Subcutaneous abdominal adipose tissue (tissue), 5 donors: ENCODE measurements around the gene PLEKHG5.

ENCODE experiments used
- H3K27ac ChIP-seq: one replicate; pipeline ENCODE4 v1.7.0; 2013; ENCODE audit warnings: low read depth, mild to moderate bottlenecking, inconsistent platforms, low read length, moderate library complexity
- H3K27me3 ChIP-seq, 5 donors: one replicate each; pipeline ENCODE4 v1.7.0; 2013; ENCODE audit warnings: low read length in 5 of 5, inconsistent platforms in 1 of 5; ENCODE audit not compliant: control insufficient read depth in 5 of 5, insufficient read depth in 4 of 5
- H3K36me3 ChIP-seq, 5 donors: one replicate each; pipeline ENCODE4 v1.7.0; 2013; ENCODE audit warnings: low read length in 5 of 5; ENCODE audit not compliant: control insufficient read depth in 5 of 5, insufficient read depth in 5 of 5
- H3K4me1 ChIP-seq, 5 donors: one replicate each; pipeline ENCODE4 v1.7.0; 2013; ENCODE audit warnings: low read length in 5 of 5, mild to moderate bottlenecking in 3 of 5, moderate library complexity in 1 of 5; ENCODE audit not compliant: control insufficient read depth in 5 of 5, insufficient read depth in 5 of 5
- H3K4me3 ChIP-seq, 5 donors: one replicate each; pipeline ENCODE4 v1.7.0; 2013; ENCODE audit warnings: low read length in 5 of 5, low read depth in 1 of 5
- H3K9ac ChIP-seq, 5 donors: one replicate each; pipeline ENCODE4 v1.7.0; 2013; ENCODE audit warnings: low read length in 5 of 5, mild to moderate bottlenecking in 4 of 5, moderate library complexity in 3 of 5
- H3K9me3 ChIP-seq, 5 donors: one replicate each; pipeline ENCODE4 v1.7.0; 2013; ENCODE audit warnings: low read length in 5 of 5; ENCODE audit not compliant: control insufficient read depth in 5 of 5
- donor health status: healthy.
- donor health status: healthy.
- donor health status: healthy.
- donor health status: healthy.
- donor health status: healthy.

PLEKHG5 gene

GRCh38 chr1:6473974-6474814, 17.3 kb downstream of the PLEKHG5 start:
- Histone ChIP-seq H3K9ac (no peak overlapping the region), H3K27ac (no peak overlapping the region), H3K9me3 (no peaks in the 10 kb centered on the region), H3K27me3 (no peaks in the 10 kb centered on the region), H3K4me1 (no peaks in the 10 kb centered on the region), H3K36me3 (peaks cover 0 to 67% (median 58%) of the 10 kb centered on the region in 5 donors), H3K4me3 (no peak overlapping the region)

DNA sequence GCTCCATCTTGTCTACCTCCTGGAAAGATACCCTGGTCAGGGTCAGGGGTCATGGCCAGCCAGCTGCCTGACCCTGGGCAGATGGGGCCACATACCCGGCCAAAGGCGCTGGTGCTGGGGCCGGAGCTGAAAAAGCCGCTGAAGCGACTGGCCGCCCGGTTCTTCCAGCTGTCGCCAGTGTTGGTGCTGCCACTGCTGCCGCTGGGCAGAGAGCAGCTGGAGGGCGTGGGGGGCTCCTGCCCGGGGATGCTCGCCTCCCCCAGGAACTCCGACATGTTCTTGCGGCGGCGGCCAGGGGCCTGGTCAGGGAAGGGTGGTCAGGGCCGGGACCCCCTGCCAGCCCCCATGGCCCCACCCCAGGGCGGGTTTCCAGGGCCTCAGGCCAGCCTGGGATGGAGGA, 18.3 kb downstream of the PLEKHG5 start:
- peaks cover 0 to 78% (median 69%) of the 10 kb centered on the region in 5 donors for H3K36me3 ChIP-seq
- H3K27ac ChIP-seq, result no peak overlapping the region
- no peak overlapping the region for H3K9ac ChIP-seq
- no peaks in the 10 kb centered on the region for H3K9me3 ChIP-seq
- H3K4me1 ChIP-seq, result no peaks in the 10 kb centered on the region
- no peak overlapping the region for H3K4me3 ChIP-seq
- H3K27me3 ChIP-seq, result no peaks in the 10 kb centered on the region

- H3K36me3 ChIP-seq, result peaks cover 0 to 81% (median 75%) of the 10 kb centered on the region in 5 donors
- H3K9me3 ChIP-seq, result no peaks in the 10 kb centered on the region
- no peak overlapping the region for H3K27ac ChIP-seq
- no peak overlapping the region for H3K9ac ChIP-seq
- no peak overlapping the region for H3K4me3 ChIP-seq
- H3K4me1 ChIP-seq, result no peaks in the 10 kb centered on the region
- H3K27me3 ChIP-seq, result no peaks in the 10 kb centered on the region
These were observed 19.1 kb downstream of the PLEKHG5 start for GRCh38 chr1:6472391-6472790.

- Histone ChIP-seq H3K4me3 (no peak overlapping the region), H3K27ac (no peak overlapping the region), H3K36me3 (peaks cover 0 to 81% (median 75%) of the 10 kb centered on the region in 5 donors), H3K9ac (no peak overlapping the region), H3K27me3 (no peaks in the 10 kb centered on the region), H3K9me3 (no peaks in the 10 kb centered on the region), H3K4me1 (no peaks in the 10 kb centered on the region)
These were observed 19.5 kb downstream of the PLEKHG5 start for GRCh38 chr1:6471970-6472368.

GRCh38 chr1:6471086-6471969, 20.1 kb downstream of the PLEKHG5 start:
- Histone ChIP-seq H3K9ac (no peak overlapping the region), H3K9me3 (no peaks in the 10 kb centered on the region), H3K27me3 (no peaks in the 10 kb centered on the region), H3K27ac (no peak overlapping the region), H3K36me3 (peaks cover 0 to 79% (median 72%) of the 10 kb centered on the region in 5 donors), H3K4me3 (no peak overlapping the region), H3K4me1 (no peaks in the 10 kb centered on the region)

GRCh38 chr1:6470132-6471085, 21.1 kb downstream of the PLEKHG5 start:
- Histone ChIP-seq H3K4me3 (no peak overlapping the region), H3K9me3 (no peaks in the 10 kb centered on the region), H3K9ac (no peak overlapping the region), H3K27ac (no peak overlapping the region), H3K4me1 (no peaks in the 10 kb centered on the region), H3K27me3 (no peaks in the 10 kb centered on the region), H3K36me3 (peaks cover 0 to 79% (median 72%) of the 10 kb centered on the region in 5 donors)

DNA sequence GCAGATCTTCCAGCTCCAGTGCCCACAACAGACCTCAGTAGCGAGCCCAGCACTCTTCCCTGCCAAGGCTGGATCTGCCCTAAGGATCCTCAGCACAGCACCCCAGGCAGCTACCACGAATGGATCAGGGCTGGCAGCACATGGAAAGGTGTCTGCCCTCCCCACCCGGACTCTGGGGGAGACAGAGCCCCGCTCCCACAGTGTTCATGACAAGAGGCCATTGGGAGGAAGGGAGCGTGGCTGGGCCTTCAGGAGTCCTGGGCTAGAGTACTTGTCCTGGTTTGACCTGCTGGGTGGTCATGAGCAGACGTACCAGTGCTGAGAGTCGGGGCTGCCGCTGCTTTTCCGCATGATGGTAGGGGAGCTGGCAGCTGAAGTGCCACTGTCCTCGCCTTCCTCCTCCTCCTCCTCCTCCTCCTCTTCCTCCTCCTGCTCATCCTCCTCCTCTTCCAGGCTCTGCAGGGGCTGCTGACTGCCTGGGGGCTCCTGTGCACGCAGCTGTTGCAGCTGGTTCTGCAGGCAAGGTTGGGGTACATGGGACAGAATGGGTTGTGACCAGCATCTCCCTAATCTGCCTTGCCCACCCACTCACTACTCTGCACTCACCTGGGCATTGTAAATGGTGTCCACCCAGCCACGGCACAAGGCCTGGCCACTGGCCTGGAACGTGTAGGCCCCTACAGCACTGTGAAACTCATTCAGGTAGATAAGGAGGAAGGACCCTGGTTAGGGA, 22.6 kb downstream of the PLEKHG5 start:
- H3K4me3 ChIP-seq, result no peak overlapping the region
- peaks cover 0 to 87% (median 72%) of the 10 kb centered on the region in 5 donors for H3K36me3 ChIP-seq
- no peaks in the 10 kb centered on the region for H3K27me3 ChIP-seq
- no peaks in the 10 kb centered on the region for H3K9me3 ChIP-seq
- no peaks in the 10 kb centered on the region for H3K4me1 ChIP-seq
- H3K27ac ChIP-seq, result no peak overlapping the region
- no peak overlapping the region for H3K9ac ChIP-seq

GRCh38 chr1:6467744-6468688, 23.5 kb downstream of the PLEKHG5 start:
- no peaks in the 10 kb centered on the region for H3K4me1 ChIP-seq

More at GRCh38 chr1:6467744-6468688, 23.5 kb downstream of the PLEKHG5 start:
- peaks cover 0 to 82% (median 67%) of the 10 kb centered on the region in 5 donors for H3K36me3 ChIP-seq
- no peak overlapping the region for H3K9ac ChIP-seq
- no peaks in the 10 kb centered on the region for H3K9me3 ChIP-seq
- H3K27me3 ChIP-seq, result no peaks in the 10 kb centered on the region
- H3K4me3 ChIP-seq, result no peak overlapping the region
- H3K27ac ChIP-seq, result no peak overlapping the region
